Activated CD4-positive, alpha-beta T cell treated with anti-CD3 and anti-CD28 coated beads for 36 hours (primary cell): Measurements from ENCODE around the gene TAL1. TPM values are rescaled to one million over a fixed set of nuclear protein-coding genes. Genes with fewer than 3 reads are reported as not detected.

Experiments
- total RNA-seq, 2 experiments: library from RNA; stranded (reverse); gene quantifications; one replicate each; pipeline ENCODE4 v1.2.3, GENCODE V29; 2021

The TAL1 gene
- total RNA-seq, 2 experiments from 2014 or later: 0.19 TPM; not detected in 1

Other genes with a start within 250 kb of the TAL1 start
- not detected for gene CYP4X1, start 208.6 kb downstream of the TAL1 start, total RNA-seq
- gene CYP4Z1, start 165.0 kb downstream of the TAL1 start, total RNA-seq: not detected
- gene CYP4A22, start 94.8 kb downstream of the TAL1 start, total RNA-seq: not detected
- not detected for gene PDZK1IP1, start 42.2 kb downstream of the TAL1 start, total RNA-seq
- 10 to 100 TPM; 33.9 to 36.0 TPM for gene STIL, start 81.9 kb upstream of the TAL1 start, total RNA-seq
- gene CMPK1, start 101.6 kb upstream of the TAL1 start, total RNA-seq: 100 to 1,000 TPM in 1 of 2 experiments, 10 to 100 TPM in 1; 97.7 to 134 TPM
- gene FOXE3, start 184.1 kb upstream of the TAL1 start, total RNA-seq: not detected
- under 1 TPM; 0.05 to 0.07 TPM for gene FOXD2, start 205.8 kb upstream of the TAL1 start, total RNA-seq